Tibial artery (tissue), 4 donors: ENCODE data around the gene LY6G5C.

Experiments
- DNase-seq, 2 donors: peaks; one replicate each; pipeline ENCODE4 v3.0.0-alpha.2; 2019
- H3K27ac ChIP-seq, 2 donors: fragments of 200-600 bp; sonication (generic) in 1 of 2; 1 replicate in 1 of 2; 2 replicates in 1 of 2; pipeline ENCODE4 v1.5.1; 2018 to 2019; ENCODE audit warnings: mild to moderate bottlenecking in 1 of 2
- H3K27me3 ChIP-seq, 2 donors: fragments of 200-600 bp; sonication (generic) in 1 of 2; one replicate each; pipeline versions ENCODE4 v1.5.1 to v1.6.0; 2016 to 2019
- H3K36me3 ChIP-seq, 3 donors: fragments of 200-600 bp; sonication (generic) in 2 of 3; one replicate each; pipeline ENCODE4 v1.5.1; 2016 to 2019; ENCODE audit warnings: mild to moderate bottlenecking in 2 of 3
- H3K4me1 ChIP-seq, 4 donors: fragments of 200-600 bp; sonication (generic) in 2 of 4; 1 replicate in 3 of 4; 2 replicates in 1 of 4; pipeline ENCODE4 v1.5.1; 2016 to 2019
- H3K4me3 ChIP-seq, 2 donors: fragments of 200-600 bp; sonication (generic) in 1 of 2; 1 replicate in 1 of 2; 2 replicates in 1 of 2; pipeline ENCODE4 v1.5.1; 2018 to 2019; ENCODE audit warnings: mild to moderate bottlenecking in 2 of 2
- H3K9me3 ChIP-seq, 3 donors: fragments of 200-600 bp; sonication (generic) in 1 of 3; one replicate each; pipeline ENCODE4 v1.5.1; 2016 to 2019
- CTCF ChIP-seq, 2 experiments: fragments of 200-600 bp in 1 of 2; fragments of 450-650 bp in 1 of 2; IDR thresholded peaks; one replicate each; pipeline ENCODE4 v1.5.1; 2017 to 2019; ENCODE audit warnings: antibody characterized with exemption in 2 of 2, mild to moderate bottlenecking in 1 of 2, moderate library complexity in 1 of 2
- intact Hi-C: fragments of 100-400 bp; cut with DNase I; formaldehyde crosslinking; loops from one replicate; pipeline ENCODE4 v1.15.0; 2023; ENCODE audit warnings: low total_unique reads

The LY6G5C gene

DNA sequence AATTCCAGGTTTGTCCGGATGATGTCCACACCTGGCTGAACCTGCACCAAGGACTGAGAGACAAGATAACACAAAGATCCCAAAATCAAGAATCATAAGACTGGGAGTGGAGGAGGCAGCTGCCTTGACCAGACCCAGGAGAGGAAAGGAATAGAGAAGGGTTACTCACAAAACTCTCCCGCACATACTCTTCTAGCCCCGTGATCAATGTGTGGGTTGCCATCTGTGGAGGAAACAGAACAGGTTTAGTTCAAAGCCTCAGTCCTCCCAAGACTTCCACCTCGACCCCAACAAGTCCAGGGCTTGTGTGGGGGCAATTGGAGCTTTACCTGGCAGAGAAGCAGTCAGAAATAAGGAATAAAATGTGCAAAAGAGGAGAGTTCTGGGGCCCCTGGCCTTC is 39.5 kb downstream of the LY6G5C start:
- peaks cover 84 to 100% (median 98%) of the 10 kb centered on the region in 3 donors for H3K36me3 ChIP-seq
- no peaks in the 10 kb centered on the region for H3K9me3 ChIP-seq
- no peak for TF ChIP-seq CTCF (IDR thresholded peaks at IDR 0.05)
- no peak for DNase-seq
- H3K4me1 ChIP-seq: no peaks in the 10 kb centered on the region
- intact Hi-C loops: loop anchor here (5.0 kb wide), 1 partner anchor 966 kb away; no protein-coding TSS in a partner anchor
- H3K27ac ChIP-seq: no peak overlapping the region
- no peak overlapping the region for H3K4me3 ChIP-seq
- H3K27me3 ChIP-seq: no peaks in the 10 kb centered on the region

GRCh38 chr6:31640612-31641011 is 40.3 kb downstream of the LY6G5C start:
- H3K4me1 ChIP-seq: no peaks in the 10 kb centered on the region
- intact Hi-C loops: loop anchor here (5.0 kb wide), 1 partner anchor 967 kb away; no protein-coding TSS in a partner anchor
- H3K36me3 ChIP-seq: peaks cover 84 to 100% (median 98%) of the 10 kb centered on the region in 3 donors
- H3K27me3 ChIP-seq: no peaks in the 10 kb centered on the region
- no peaks in the 10 kb centered on the region for H3K9me3 ChIP-seq
- H3K4me3 ChIP-seq: no peak overlapping the region
- H3K27ac ChIP-seq: no peak overlapping the region
- no peak for TF ChIP-seq CTCF (IDR thresholded peaks at IDR 0.05)
- no peak for DNase-seq

- no peaks in the 10 kb centered on the region for H3K27me3 ChIP-seq
- intact Hi-C loops: no loop called here
- no peak for DNase-seq
- no peak for TF ChIP-seq CTCF (IDR thresholded peaks at IDR 0.05)
- no peaks in the 10 kb centered on the region for H3K9me3 ChIP-seq
- H3K36me3 ChIP-seq: peaks cover 84 to 100% (median 98%) of the 10 kb centered on the region in 3 donors
- H3K27ac ChIP-seq: no peak overlapping the region
- H3K4me1 ChIP-seq: no peaks in the 10 kb centered on the region
- H3K4me3 ChIP-seq: no peak overlapping the region
These were observed 41.4 kb downstream of the LY6G5C start for GRCh38 chr6:31639449-31639861.

GRCh38 chr6:31639043-31639442 is 41.8 kb downstream of the LY6G5C start:
- Histone ChIP-seq H3K27ac (no peak overlapping the region), H3K36me3 (peaks cover 84 to 100% (median 98%) of the 10 kb centered on the region in 3 donors), H3K4me3 (no peak overlapping the region), H3K4me1 (no peaks in the 10 kb centered on the region), H3K27me3 (no peaks in the 10 kb centered on the region), H3K9me3 (no peaks in the 10 kb centered on the region)
- no peak for TF ChIP-seq CTCF (IDR thresholded peaks at IDR 0.05)
- DNase-seq: no peak
- intact Hi-C loops: no loop called here

- intact Hi-C loops: no loop called here
- no peaks in the 10 kb centered on the region for H3K27me3 ChIP-seq
- DNase-seq: no peak
- TF ChIP-seq CTCF (IDR thresholded peaks at IDR 0.05): no peak
- H3K27ac ChIP-seq: no peak overlapping the region
- peaks cover 0 to 3% (median 0%) of the 10 kb centered on the region in 4 donors for H3K4me1 ChIP-seq
- H3K4me3 ChIP-seq: no peak overlapping the region
- peaks cover 72 to 100% (median 96%) of the 10 kb centered on the region in 3 donors for H3K36me3 ChIP-seq
- no peaks in the 10 kb centered on the region for H3K9me3 ChIP-seq
These were observed 43.9 kb downstream of the LY6G5C start for GRCh38 chr6:31636698-31637596.
